GM21737 (cell line): Measurements from ENCODE around the gene IQSEC1.

Experiments used
- ATAC-seq: cut with Tn5 transposase; IDR thresholded peaks from one replicate; pipeline ENCODE4 v1.9.1; 2021; ENCODE audit warnings: mild to moderate bottlenecking, moderate library complexity; ENCODE audit not compliant: unreplicated experiment

IQSEC1 gene

GRCh38 chr3:12990781-12991480 is 82.3 kb downstream of the IQSEC1 start:
- no peak for ATAC-seq

- ATAC-seq: no peak
Measured at GRCh38 chr3:12990306-12990705, 82.9 kb downstream of the IQSEC1 start.

- ATAC-seq: no peak
Measured at GRCh38 chr3:12988728-12989454, 84.3 kb downstream of the IQSEC1 start.

GRCh38 chr3:12987602-12988001 is 85.6 kb downstream of the IQSEC1 start:
- ATAC-seq: no peak

GRCh38 chr3:12986986-12987385 is 86.2 kb downstream of the IQSEC1 start:
- ATAC-seq: no peak

- no peak for ATAC-seq
Measured at GRCh38 chr3:12986521-12986920, 86.7 kb downstream of the IQSEC1 start.

- ATAC-seq: no peak
Measured at GRCh38 chr3:12986031-12986430, 87.2 kb downstream of the IQSEC1 start.

- no peak for ATAC-seq
Measured at GRCh38 chr3:12985148-12985547, 88.1 kb downstream of the IQSEC1 start.

GRCh38 chr3:12984023-12984823 is 89.0 kb downstream of the IQSEC1 start:
- no peak for ATAC-seq

- ATAC-seq: no peak
Measured at GRCh38 chr3:12983319-12983718, 89.9 kb downstream of the IQSEC1 start.

- peak; percentile 82 for ATAC-seq
Measured at GRCh38 chr3:12982619-12983101, 90.6 kb downstream of the IQSEC1 start.

- no peak for ATAC-seq
Measured at GRCh38 chr3:12981306-12982275, 91.6 kb downstream of the IQSEC1 start.

- no peak for ATAC-seq
Measured at GRCh38 chr3:12980596-12981290, 92.5 kb downstream of the IQSEC1 start.

- no peak for ATAC-seq
Measured at GRCh38 chr3:12979947-12980487, 93.2 kb downstream of the IQSEC1 start.

GRCh38 chr3:12979151-12979946 is 93.9 kb downstream of the IQSEC1 start:
- no peak for ATAC-seq

GRCh38 chr3:12978682-12979081 is 94.5 kb downstream of the IQSEC1 start:
- no peak for ATAC-seq

GRCh38 chr3:12977117-12977808 is 96.0 kb downstream of the IQSEC1 start:
- ATAC-seq: no peak
